NCI-H2081 (cell line): ENCODE measurements around the gene SLC35D3.
A peak's percentile ranks its signal among the peaks of the same experiment; 100 is the strongest.
"Not testable (repeated sequence)": the region's sequence is repeated elsewhere in the genome, so short reads cannot be mapped to it uniquely, and the experiment has no call there.

Experiments
- DNase-seq, 2 experiments: peaks; one replicate each; lab custom pipeline; 2025; lab: John Stamatoyannopoulos, UW

The SLC35D3 gene, protein sequence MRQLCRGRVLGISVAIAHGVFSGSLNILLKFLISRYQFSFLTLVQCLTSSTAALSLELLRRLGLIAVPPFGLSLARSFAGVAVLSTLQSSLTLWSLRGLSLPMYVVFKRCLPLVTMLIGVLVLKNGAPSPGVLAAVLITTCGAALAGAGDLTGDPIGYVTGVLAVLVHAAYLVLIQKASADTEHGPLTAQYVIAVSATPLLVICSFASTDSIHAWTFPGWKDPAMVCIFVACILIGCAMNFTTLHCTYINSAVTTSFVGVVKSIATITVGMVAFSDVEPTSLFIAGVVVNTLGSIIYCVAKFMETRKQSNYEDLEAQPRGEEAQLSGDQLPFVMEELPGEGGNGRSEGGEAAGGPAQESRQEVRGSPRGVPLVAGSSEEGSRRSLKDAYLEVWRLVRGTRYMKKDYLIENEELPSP

DNA sequence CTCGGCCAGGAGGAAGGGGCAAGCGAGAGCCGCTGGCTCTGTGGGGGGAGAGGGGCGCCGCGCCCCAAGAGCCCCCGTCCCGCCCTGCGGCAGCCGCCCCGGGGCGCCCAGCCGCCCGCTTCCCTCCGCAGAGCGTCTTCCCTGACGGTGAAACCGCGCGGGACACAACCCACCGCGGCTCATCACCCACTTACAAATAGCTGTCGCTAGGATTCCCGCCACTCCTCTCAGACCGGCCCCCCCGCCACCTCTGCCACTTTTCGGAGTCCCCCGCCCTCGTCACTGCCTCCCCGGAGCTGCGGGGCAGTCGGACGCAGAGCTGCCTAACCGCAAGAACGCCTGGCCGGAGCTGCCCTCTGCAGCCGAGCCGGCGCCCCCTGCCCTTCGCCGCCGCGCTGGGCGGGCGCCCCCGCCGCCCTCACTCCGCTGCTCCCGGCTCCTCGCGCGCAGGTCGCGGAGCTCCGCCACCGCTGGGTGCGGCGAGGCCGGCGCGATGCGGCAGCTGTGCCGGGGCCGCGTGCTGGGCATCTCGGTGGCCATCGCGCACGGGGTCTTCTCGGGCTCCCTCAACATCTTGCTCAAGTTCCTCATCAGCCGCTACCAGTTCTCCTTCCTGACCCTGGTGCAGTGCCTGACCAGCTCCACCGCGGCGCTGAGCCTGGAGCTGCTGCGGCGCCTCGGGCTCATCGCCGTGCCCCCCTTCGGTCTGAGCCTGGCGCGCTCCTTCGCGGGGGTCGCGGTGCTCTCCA, at the start of gene SLC35D3:
SLC35D3 (plus strand) TSS at position 366 of the 749 bp plus-strand sequence; CDS start at position 494, 128 bp downstream.
- DNase-seq = peak; percentile 47 to 57

DNA sequence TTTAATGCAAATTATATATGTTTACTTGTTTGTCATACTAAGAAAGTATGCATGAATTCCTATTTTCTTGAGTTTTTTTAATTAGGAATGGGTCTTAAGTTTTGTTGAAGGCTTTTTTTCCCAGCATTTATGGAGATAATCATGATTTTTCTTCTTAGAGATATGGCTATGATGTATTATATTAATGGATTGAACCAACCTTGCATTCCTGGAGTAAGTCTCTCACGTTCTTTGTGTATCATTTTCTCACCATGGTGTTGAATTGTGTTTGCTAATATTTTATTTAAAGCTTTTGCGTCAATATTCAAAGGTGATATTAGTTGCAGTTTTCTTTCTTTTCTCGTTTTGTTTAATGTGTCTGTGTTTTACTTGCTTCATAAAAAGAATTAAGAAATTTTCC, 48.4 kb upstream of the SLC35D3 start:
- DNase-seq = no peak

DNA sequence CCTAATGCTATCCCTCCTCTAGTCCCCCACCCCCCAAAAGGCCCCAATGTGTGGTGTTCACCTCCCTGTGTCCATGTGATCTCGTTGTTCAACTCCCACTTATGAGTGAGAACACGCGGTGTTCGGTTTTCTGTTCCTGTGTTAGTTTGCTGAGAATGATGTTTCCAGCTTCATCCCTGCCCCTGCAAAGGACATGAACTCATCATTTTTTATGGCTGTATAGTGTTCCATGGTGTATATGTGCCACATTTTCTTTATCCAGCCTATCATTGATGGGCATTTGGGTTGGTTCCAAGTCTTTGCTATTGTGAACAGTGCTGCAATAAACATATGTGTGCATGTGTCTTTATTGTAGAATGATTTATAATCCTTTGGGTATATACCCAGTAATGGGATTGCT, 45.6 kb upstream of the SLC35D3 start:
- DNase-seq = not testable (repeated sequence)

DNA sequence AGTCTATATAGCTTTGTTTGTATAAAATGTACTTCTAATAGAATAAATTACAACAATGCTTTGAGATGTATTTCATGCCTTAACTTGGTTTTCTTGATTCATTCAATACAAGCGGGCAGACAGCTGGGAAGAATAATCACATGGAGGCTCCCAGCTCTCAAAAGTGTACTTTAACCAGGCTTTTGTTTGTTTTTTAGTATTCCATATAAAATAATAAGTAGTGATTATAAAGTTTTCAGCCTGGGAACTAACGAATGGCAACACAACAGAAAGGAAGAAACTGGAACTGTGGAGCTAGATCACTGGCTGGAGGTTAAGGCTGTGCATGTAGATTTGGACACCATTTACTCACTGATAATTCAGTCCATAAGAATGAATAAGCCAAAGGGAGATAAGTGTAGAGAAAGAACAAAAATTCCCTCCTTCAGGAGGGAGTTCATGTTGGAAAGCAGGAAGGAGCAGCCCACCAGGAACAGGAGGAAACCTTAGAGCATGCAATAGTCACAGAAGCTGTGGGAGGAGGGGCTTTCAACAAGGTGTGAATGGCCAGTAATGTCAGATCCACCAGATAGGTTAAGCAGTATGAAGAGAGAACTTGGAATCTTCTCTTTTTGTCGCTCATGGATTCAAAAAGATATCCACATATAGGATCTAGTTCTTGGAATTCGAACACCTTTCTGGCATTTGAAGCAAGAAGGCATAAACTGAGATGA, 41.2 kb upstream of the SLC35D3 start:
- no peak for DNase-seq

DNA sequence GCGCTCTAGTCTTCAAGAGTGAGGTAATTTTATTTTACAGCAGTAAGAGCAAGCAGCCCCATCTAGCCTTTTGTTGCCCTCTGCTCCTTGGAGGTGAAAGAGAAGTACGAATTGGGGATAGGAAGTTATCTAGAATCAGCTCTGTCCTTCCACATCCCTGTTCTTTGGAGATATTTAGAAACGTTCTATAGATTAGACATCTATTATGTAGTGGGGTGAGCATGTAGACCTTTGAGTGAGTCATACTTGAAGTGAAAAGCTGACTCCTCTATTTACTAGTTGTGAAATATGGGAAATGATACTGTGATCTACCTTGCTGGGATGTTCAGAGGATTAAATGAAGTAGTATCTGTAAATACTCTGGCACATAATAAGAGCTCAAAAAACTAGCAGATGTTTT, 36.0 kb upstream of the SLC35D3 start:
- DNase-seq = no peak

DNA sequence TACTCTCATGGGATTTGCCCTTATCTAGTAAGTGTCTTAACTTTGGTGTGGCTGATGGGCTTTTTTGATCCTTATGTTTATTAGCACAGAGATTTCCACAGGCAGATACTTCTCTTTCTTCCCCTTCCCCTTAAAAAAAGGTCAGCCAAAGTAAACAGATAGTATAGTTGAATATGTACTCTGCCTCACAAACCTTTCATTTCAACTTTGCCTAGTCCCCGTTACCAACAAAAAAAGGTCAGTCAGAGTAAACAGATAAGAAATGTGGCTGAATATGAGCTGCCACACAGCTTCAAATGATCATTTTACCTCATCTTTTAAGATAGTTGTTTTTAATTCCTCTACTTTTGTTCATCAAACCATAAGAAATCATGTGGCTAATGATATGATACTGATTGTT, 34.1 kb upstream of the SLC35D3 start:
- peak in 1 of 2 experiments; percentile 24 for DNase-seq

DNA sequence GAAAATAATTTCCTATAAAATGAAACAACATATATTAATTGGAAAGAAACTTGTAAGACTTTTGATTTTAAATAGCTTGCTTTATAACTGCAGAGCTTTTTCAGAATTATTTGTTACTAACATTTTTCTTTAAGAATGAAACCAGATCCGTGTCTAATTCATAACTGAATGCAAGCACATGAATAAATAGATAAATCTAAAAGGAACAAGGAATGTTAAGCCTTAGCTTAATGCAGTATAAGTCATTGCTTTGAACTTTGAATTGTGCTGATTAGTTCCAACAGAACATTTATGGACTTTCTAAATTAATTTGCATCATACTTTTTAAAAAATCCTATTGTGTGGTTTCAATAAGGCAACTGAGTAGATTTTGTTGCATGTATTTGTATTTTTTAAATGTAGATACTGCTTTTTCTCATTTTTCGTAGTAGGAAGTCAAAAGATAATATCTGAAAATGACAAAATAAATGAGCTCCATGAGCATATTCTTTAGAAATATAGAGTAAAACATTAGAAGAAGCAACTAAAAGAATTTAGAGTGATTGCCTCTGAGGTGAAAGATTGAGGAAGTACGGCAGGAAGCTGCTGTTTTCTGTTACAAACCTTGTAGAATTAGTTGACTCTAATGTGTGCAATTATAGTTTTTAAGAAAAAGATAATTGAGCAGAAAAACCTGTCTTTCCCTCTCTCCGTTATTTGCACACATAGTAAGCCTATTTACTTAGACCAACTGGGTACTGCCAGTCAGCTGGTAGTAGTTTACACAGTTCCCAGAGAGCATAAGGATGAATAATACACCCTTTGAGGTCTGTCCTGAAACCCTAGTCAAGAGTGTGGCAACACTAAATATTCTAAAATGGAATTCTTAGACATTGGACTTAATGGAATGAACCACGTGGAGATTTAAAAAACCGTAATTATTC, 32.6 kb upstream of the SLC35D3 start:
- peak; percentile 15 to 78 for DNase-seq

DNA sequence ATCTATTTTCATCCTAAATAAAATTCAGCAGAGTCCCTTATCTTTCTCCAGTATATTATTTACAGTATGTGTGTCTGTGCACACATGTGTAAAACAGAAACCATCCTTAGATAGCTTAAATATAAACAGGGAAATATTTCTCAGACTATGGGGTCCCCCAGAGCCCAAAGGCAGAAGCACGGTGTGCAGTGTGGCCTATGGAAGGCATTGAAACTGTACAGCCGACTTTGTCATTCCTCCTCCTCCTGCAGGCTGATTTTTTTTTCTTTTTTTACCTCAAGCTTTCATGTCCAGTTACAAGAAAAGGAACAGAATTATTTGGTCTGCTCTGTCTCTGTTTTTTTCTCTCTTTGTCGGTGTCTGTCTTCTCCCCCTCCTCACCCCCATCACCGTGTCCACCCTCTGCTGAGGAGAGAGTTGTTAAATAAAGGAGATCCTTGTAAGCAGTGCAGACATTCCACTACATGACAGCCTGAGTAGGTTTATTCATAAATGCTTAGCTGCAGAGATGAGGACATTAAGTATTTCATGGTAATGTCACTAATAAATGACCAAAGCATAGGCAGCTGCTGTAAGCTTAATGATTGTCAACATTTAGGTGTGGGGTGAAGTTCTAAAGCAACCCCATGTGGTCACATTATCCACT, 31.8 kb upstream of the SLC35D3 start:
- DNase-seq = no peak

DNA sequence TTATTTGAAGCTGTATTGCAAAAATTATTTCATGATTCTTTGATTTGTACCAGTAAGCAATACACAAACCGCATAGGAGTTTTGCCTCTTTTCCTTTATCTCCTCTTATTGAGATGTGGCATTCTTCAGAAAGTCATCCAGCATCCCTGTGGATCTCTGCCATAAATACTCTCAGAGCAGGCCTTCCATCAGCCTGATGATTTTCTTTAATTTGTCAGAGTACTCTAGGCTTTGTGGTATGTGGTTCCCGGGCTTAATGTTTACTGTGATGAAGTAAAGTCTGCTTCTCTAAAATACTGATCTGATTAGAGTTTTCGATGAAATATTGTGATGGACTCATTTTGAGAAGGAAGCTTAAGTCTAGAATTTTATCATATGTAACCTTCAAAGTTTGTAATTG, 31.1 kb upstream of the SLC35D3 start:
- no peak for DNase-seq

DNA sequence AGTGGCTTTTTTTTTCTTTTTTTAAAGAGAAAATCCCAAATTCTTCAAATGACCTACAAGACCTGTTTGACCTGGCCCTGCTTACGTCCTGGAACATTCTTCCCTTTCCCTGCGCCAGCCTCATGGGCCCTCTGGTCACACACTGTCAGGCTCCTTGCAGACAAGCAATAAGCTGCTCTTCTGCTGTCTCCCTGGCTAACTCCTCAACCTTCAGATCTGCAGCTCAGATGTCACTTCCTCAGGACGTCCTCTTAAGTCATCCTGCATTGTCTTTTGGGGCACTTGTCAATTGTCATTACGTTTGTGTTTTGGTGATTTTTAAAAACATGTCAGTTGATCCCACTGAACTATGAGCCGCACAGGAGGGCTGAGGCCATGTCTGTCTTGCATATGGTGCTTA, 28.9 kb upstream of the SLC35D3 start:
- no peak for DNase-seq

DNA sequence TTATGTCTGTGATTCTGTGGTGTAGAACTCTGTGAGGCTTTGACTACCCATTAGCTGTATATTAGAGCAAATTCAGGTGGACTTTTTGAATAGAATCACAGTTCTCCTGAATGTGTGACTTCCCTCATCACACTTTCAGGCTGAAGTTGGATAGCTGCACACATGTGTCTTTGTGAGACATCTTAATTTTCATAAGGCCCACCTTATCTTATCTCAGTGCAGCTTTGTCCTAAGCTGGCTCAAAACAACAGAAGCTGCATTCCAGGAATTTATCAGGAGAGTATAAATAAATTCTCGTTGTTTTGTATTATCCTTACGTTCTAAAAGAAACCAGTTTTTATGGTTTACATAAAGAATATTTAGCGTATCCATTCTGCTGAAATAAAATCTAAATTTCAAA, 26.2 kb upstream of the SLC35D3 start:
- no peak for DNase-seq

DNA sequence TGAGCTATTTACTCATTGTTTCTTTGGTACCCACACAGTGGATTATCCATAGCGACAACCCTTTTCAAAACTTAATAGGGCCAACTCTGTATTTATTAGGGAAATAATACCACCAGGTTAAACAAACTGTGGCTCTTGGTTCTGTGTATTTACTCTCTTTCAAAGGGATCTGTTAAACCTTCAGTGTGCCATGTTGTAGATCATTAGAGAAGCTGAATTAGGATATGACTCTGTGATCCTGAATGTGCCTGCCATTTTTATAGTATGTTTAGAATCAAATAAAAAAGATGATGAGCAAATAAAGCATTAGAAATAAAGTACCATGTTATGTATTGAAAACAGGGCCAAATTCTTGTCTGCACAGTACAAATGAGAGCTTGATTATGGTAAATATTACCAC, 25.0 kb upstream of the SLC35D3 start:
- DNase-seq = peak in 1 of 2 experiments; percentile 36

DNA sequence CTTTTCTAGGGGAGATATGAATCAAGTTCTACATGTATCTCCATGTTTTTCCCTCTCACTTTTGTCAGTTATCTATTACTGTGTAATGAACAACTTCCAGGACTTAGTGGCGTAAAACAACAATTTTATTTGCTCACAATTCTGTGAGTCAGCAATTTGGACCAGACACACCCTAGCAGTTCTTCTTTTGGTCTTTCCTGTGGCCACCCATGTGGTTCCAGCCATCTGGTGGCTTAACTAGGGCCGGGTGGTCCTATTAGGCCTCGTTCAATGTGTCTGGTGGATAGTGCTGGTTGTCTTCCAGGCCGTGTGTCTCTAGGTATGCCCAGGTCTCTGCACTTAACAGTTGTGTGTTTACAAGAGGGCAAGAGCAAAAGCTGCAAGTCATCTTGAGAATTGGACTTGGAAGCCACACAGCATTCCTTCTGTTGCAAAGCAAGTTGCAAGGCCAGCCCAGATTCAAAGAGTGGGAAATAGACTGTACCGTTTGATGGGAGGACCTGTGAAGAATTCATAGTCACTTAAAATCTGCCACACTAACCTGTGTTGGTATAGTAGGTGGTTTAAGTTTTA, 20.8 kb upstream of the SLC35D3 start:
- DNase-seq = no peak

DNA sequence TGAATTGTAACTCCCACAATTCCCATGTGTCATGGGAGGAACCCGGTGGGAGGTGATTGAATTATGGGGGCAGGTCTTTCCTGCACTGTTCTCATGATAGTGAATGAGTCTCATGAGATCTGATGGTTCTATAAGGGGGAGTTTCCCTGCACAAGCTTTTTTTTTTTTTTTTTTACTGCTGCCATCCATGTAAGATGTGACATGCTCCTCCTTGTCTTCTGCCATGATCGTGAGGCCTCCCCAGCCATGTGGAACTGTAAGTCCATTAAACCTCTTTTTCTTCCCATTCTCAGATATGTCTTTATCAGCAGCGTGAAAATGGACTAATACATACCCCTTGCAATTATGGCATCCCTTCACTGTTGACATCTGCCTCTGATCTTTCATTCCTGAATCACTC, 17.6 kb upstream of the SLC35D3 start:
- DNase-seq = not testable (repeated sequence)

DNA sequence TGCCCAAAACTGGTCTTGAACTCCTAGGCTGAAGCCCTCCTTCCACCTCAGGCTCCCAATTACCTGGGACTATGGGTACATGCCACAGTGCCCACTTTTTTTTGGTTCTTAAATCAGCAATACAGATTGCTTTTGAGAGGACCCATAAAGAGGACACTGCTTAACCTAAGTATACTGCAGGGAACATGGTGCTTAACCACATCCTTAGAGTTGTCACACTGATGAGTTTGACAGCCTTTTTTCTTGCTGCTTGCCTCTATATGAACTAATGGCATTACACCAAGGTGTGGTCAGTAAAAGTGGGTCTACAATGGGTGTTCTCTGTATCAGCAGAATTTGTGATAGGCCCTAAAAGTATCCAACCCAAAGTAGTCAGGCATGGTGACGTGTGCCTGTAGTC, 7.2 kb upstream of the SLC35D3 start:
- no peak for DNase-seq

DNA sequence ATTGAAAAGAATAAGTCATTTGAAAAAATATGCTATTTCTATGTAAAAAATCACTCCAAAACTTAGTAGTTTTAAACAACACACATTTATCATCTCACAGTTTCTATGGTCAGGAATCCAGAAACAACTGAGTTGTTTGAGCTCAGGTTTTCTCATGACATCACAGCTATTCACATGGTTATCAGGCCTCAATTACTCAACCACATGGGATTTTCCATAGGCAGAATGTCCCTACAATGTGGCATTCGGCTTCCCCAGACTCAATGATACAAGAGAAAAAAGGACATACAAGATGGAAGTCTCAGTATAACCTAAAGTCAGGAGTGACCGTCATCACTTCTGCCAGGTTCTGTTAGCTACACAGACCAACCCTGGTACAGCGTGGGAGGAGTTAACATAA, 3.4 kb upstream of the SLC35D3 start:
- DNase-seq = no peak

DNA sequence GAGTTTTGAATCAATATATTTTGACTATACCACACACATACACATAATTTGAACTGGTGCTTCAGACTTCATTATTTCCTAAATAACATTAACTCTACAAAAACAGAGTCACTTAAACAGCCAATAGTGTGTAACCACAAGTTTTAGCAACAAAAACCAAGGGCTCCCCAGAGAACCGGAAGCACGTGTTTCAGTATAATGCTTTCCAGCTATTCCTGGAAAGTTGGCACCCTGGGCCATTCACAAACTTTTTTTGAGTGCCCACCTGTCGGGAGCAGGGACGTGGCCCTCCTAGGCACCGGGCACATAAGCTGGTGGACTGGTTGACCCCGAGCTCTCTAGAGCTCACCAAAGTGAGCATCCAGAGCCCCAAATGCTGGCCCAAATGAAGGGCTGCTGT, 1.9 kb upstream of the SLC35D3 start:
- DNase-seq = peak in 1 of 2 experiments; percentile 4

DNA sequence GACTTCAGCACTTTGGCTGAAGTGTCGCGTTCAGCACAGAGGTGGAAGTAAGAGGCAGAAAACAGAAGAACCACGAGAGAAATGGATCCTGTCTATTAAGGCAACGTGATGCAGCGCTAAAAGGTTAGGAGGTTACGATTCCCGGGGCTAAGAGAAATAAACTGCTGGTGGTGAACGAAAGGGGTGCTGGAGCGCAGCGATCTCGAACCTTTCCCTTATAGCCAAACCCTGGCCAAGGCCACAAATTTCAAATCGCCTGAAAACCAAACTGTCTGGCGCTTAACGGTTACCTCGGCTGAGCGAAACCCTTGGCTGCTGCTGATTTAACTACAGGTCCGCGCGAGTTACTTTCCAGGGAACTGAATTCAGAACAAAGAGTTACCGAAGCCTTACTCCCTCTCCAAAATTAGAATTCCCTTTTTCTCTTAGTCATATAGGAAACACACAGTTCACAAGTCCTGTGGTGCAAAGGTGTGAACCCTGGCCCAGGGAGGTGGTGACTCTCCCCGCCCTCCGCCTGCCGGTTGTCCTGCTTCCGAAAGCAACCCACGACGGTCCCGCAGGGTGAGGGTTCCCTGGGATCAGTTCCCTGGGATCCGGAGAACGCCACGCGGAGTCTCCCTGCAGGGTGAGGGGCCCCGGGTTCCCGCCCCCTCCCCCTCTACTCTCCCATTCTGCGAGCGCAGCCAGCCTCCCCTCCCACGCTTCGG, 1.3 kb upstream of the SLC35D3 start:
- peak; percentile 30 to 59 for DNase-seq

DNA sequence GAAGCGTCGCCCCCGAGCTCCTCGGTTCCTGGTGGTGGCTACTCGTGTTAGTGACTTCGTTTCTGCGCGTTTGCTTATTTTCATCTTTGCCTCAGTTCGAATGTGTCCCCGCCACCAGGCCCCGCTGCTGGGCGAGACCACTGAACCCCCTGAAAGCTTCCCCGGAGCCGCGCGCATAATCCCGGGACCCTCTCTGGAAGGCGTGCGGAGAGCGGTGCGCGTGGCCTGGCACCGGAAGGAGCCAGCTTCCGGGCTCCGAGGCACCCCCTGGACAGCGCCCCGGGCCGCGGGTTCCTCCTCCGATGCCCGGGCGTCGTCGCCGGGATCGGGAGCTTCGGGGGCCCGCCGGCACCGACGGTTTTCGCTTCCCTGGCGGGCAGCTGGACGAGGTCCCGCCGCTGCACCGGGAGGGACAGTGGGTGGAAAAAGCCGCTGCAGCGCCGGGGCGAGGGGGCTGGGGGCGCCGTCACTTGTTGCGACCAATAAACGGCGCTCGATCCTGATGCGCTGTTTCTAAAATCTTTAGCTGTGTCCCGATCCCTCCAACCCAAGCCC, 643 bp upstream of the SLC35D3 start:
- DNase-seq = peak; percentile 47 to 59

DNA sequence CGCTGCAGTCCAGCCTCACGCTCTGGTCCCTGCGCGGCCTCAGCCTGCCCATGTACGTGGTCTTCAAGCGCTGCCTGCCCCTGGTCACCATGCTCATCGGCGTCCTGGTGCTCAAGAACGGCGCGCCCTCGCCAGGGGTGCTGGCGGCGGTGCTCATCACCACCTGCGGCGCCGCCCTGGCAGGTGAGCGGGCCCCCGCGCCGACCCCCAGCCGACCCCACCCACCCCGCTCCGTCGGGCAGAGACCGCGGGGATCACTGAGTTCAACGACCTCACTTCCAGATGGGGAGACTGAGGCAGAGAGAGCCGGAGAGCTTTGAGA, 545 bp downstream of the SLC35D3 start:
- peak; percentile 15 to 47 for DNase-seq
